Large intestine (tissue), 3 donors: ENCODE results near the gene LIN54. TPM values are rescaled to one million over a fixed set of nuclear protein-coding genes. Genes with fewer than 3 reads are reported as not detected.
"Not testable (repeated sequence)": the region's sequence is repeated elsewhere in the genome, so short reads cannot be mapped to it uniquely, and the experiment has no call there.

ENCODE experiments used
- DNase-seq, 2 donors: peaks; one replicate each; pipeline versions ENCODE4 v3.0.0 to v3.0.0-alpha.2; 2013
- H3K27ac ChIP-seq: one replicate; pipeline ENCODE4 v1.5.1; 2013; ENCODE audit warnings: low read length
- H3K27me3 ChIP-seq: 2 replicates; pipeline ENCODE4 v1.6.1; 2013; ENCODE audit warnings: low read length; ENCODE audit not compliant: control insufficient read depth, insufficient read depth
- H3K36me3 ChIP-seq: 2 replicates; pipeline ENCODE4 v1.6.1; 2013; ENCODE audit warnings: low read length; ENCODE audit not compliant: control insufficient read depth, insufficient read depth
- H3K4me1 ChIP-seq: one replicate; pipeline ENCODE4 v1.6.1; 2013; ENCODE audit warnings: low read length; ENCODE audit not compliant: control insufficient read depth, insufficient read depth
- H3K4me3 ChIP-seq: one replicate; pipeline ENCODE4 v1.5.1; 2013; ENCODE audit warnings: low read length
- H3K9me3 ChIP-seq: one replicate; pipeline ENCODE4 v1.6.1; 2013; ENCODE audit warnings: mild to moderate bottlenecking, low read depth, low read length, moderate library complexity; ENCODE audit not compliant: control insufficient read depth
- WGBS: methylation state at CpG from one replicate; pipeline ENCODE4 v1.1.5; 2013; ENCODE audit warnings: low lambda C conversion rate; ENCODE audit not compliant: insufficient coverage; 5-methylcytosine and 5-hydroxymethylcytosine counted together
- polyA plus RNA-seq: library from polyadenylated mRNA; unstranded; fragments of 120-200 nt; gene quantifications from one replicate; pipeline ENCODE4 v1.2.1, GENCODE V29; 2013

LIN54 gene
- polyA plus RNA-seq, 1 donor = 12.3 TPM

- Histone ChIP-seq H3K36me3 (peaks cover 7% of the 10 kb centered on the region), H3K27ac (no peak overlapping the region), H3K27me3 (no peaks in the 10 kb centered on the region), H3K4me3 (no peak overlapping the region), H3K4me1 (no peaks in the 10 kb centered on the region), H3K9me3 (no peaks in the 10 kb centered on the region)
- WGBS = no CpG with 5 or more reads among the region's 1 CpG
- no peak for DNase-seq
Measured at GRCh38 chr4:82948647-82949204, 61.9 kb downstream of the LIN54 start.

- Histone ChIP-seq H3K27me3 (no peaks in the 10 kb centered on the region), H3K9me3 (no peaks in the 10 kb centered on the region), H3K4me1 (no peaks in the 10 kb centered on the region), H3K4me3 (no peak overlapping the region), H3K36me3 (peaks cover 9% of the 10 kb centered on the region), H3K27ac (no peak overlapping the region)
- no peak for DNase-seq
Measured at GRCh38 chr4:82947498-82947897, 63.1 kb downstream of the LIN54 start.

- DNase-seq = no peak
- no peak overlapping the region for H3K4me3 ChIP-seq
- no peaks in the 10 kb centered on the region for H3K9me3 ChIP-seq
- no CpG with 5 or more reads among the region's 2 CpGs for WGBS
- peaks cover 36% of the 10 kb centered on the region for H3K36me3 ChIP-seq
- H3K27ac ChIP-seq = no peak overlapping the region
- no peaks in the 10 kb centered on the region for H3K27me3 ChIP-seq
- H3K4me1 ChIP-seq = no peaks in the 10 kb centered on the region
Measured at GRCh38 chr4:82939414-82939813, 71.2 kb downstream of the LIN54 start.

GRCh38 chr4:82934441-82934840 is 76.2 kb downstream of the LIN54 start:
- DNase-seq = no peak
- H3K4me1 ChIP-seq = no peaks in the 10 kb centered on the region
- H3K36me3 ChIP-seq = peaks cover 33% of the 10 kb centered on the region
- no peak overlapping the region for H3K4me3 ChIP-seq
- no peaks in the 10 kb centered on the region for H3K27me3 ChIP-seq
- no peaks in the 10 kb centered on the region for H3K9me3 ChIP-seq
- H3K27ac ChIP-seq = no peak overlapping the region

GRCh38 chr4:82930848-82931755 is 79.5 kb downstream of the LIN54 start:
- 80% methylated on average over 1 of the region's 5 CpGs for WGBS
- Histone ChIP-seq H3K4me1 (no peaks in the 10 kb centered on the region), H3K27me3 (no peaks in the 10 kb centered on the region), H3K36me3 (peaks cover 25% of the 10 kb centered on the region), H3K9me3 (no peaks in the 10 kb centered on the region), H3K27ac (no peak overlapping the region), H3K4me3 (no peak overlapping the region)
- no peak for DNase-seq

GRCh38 chr4:82921795-82922194 is 88.8 kb downstream of the LIN54 start:
- DNase-seq = no peak
- H3K4me1 ChIP-seq = no peaks in the 10 kb centered on the region
- no peak overlapping the region for H3K27ac ChIP-seq
- no peak overlapping the region for H3K4me3 ChIP-seq
- no peaks in the 10 kb centered on the region for H3K27me3 ChIP-seq
- peaks cover 6% of the 10 kb centered on the region for H3K36me3 ChIP-seq
- H3K9me3 ChIP-seq = no peaks in the 10 kb centered on the region

- peaks cover 4% of the 10 kb centered on the region for H3K36me3 ChIP-seq
- peak overlapping the region; percentile 17 for H3K27ac ChIP-seq
- DNase-seq = peak; percentile 29 to 60
- no peaks in the 10 kb centered on the region for H3K4me1 ChIP-seq
- 49% methylated on average over 2 of the region's 2 CpGs for WGBS
- H3K4me3 ChIP-seq = no peak overlapping the region
- H3K27me3 ChIP-seq = no peaks in the 10 kb centered on the region
- H3K9me3 ChIP-seq = no peaks in the 10 kb centered on the region
Measured at GRCh38 chr4:82919386-82919785, 91.2 kb downstream of the LIN54 start.

GRCh38 chr4:82918091-82918490 is 92.5 kb downstream of the LIN54 start:
- Histone ChIP-seq H3K4me1 (no peaks in the 10 kb centered on the region), H3K9me3 (no peaks in the 10 kb centered on the region), H3K27ac (no peak overlapping the region), H3K27me3 (no peaks in the 10 kb centered on the region), H3K4me3 (no peak overlapping the region), H3K36me3 (peaks cover 6% of the 10 kb centered on the region)
- DNase-seq = no peak
- WGBS = 100% methylated on average over 5 of the region's 7 CpGs

GRCh38 chr4:82913968-82914367 is 96.7 kb downstream of the LIN54 start:
- not testable (repeated sequence) for H3K4me3 ChIP-seq, H3K9me3 ChIP-seq, H3K27me3 ChIP-seq, H3K4me1 ChIP-seq, DNase-seq, H3K27ac ChIP-seq
- peaks cover 14% of the 10 kb centered on the region for H3K36me3 ChIP-seq
- no CpG with 5 or more reads among the region's 2 CpGs for WGBS

GRCh38 chr4:82913305-82913704 is 97.3 kb downstream of the LIN54 start:
- Histone ChIP-seq H3K36me3 (peaks cover 18% of the 10 kb centered on the region), H3K9me3 (no peaks in the 10 kb centered on the region), H3K4me3 (no peak overlapping the region), H3K27ac (no peak overlapping the region), H3K4me1 (no peaks in the 10 kb centered on the region), H3K27me3 (no peaks in the 10 kb centered on the region)
- DNase-seq = no peak
- WGBS = 45% methylated on average over 2 of the region's 2 CpGs

- H3K27ac ChIP-seq = no peak overlapping the region
- H3K36me3 ChIP-seq = peaks cover 15% of the 10 kb centered on the region
- no peaks in the 10 kb centered on the region for H3K9me3 ChIP-seq
- DNase-seq = no peak
- no peaks in the 10 kb centered on the region for H3K4me1 ChIP-seq
- H3K27me3 ChIP-seq = no peaks in the 10 kb centered on the region
- 20% methylated on average over 1 of the region's 1 CpG for WGBS
- no peak overlapping the region for H3K4me3 ChIP-seq
Measured at GRCh38 chr4:82909326-82909725, 101.3 kb downstream of the LIN54 start.
